B cell (primary cell): ENCODE data around the gene ASTL. TPM values are rescaled to one million over a fixed set of nuclear protein-coding genes. Genes with fewer than 3 reads are reported as not detected.

Experiments used
- ATAC-seq: fragments of 200-7000 bp; cut with Tn5 transposase; one replicate; pipeline ENCODE4 v1.10.0; 2021; ENCODE audit warnings: low read depth, mild to moderate bottlenecking, moderate number of reproducible peaks, moderate library complexity
- CTCF ChIA-PET: fragments of 350-600 bp; sonication (Branson Sonifier 250); formaldehyde crosslinking; loops from one replicate; lab custom pipeline; 2021; ENCODE audit warnings: antibody characterized with exemption, inconsistent platforms; lab: Charles Lee
- POLR2A ChIA-PET: fragments of 350-600 bp; sonication (Branson Sonifier 250); formaldehyde crosslinking; loops from one replicate; lab custom pipeline; 2021; ENCODE audit warnings: antibody characterized with exemption; lab: Charles Lee
- DNase-seq: peaks from one replicate; pipeline ENCODE4 v3.0.0; 2013
- H2AFZ ChIP-seq: 2 replicates; pipeline ENCODE4 v1.6.1; 2012; ENCODE audit warnings: mild to moderate bottlenecking, low read depth, low read length; ENCODE audit not compliant: insufficient read depth, poor library complexity, severe bottlenecking
- H3K27ac ChIP-seq, 2 donors: 1 replicate in 1 of 2; 2 replicates in 1 of 2; pipeline ENCODE4 v1.5.1; 2012 to 2013; ENCODE audit warnings: low read length in 2 of 2, mild to moderate bottlenecking in 2 of 2, moderate library complexity in 1 of 2
- H3K27me3 ChIP-seq, 4 experiments: fragments of 200-600 bp in 1 of 4; sonication (generic) in 1 of 4; replicated peaks in 1 of 4; 1 replicate in 2 of 4; 2 replicates in 2 of 4; pipeline versions ENCODE4 v1.6.1 to v1.7.0; 2013 to 2016; ENCODE audit warnings: low read length in 3 of 4, mild to moderate bottlenecking in 2 of 4, mixed read lengths in 1 of 4, moderate library complexity in 1 of 4; ENCODE audit not compliant: insufficient read depth in 4 of 4, control insufficient read depth in 3 of 4; ENCODE audit errors: control extremely low read depth in 1 of 4
- H3K36me3 ChIP-seq, 2 experiments: replicated peaks in 1 of 2; 1 replicate in 1 of 2; 2 replicates in 1 of 2; pipeline versions ENCODE4 v1.6.1 to v1.7.1; 2013; ENCODE audit warnings: low read length in 1 of 2; ENCODE audit not compliant: insufficient read depth in 2 of 2, control insufficient read depth in 1 of 2; ENCODE audit errors: control extremely low read depth in 1 of 2, extremely low read depth in 1 of 2
- H3K4me1 ChIP-seq, 2 donors: fragments of 200-600 bp in 1 of 2; sonication (generic) in 1 of 2; 1 replicate in 1 of 2; 2 replicates in 1 of 2; pipeline versions ENCODE4 v1.5.1 to v1.6.1; 2013 to 2017; ENCODE audit warnings: low read length in 2 of 2; ENCODE audit not compliant: control insufficient read depth in 2 of 2, insufficient read depth in 2 of 2
- H3K4me2 ChIP-seq: replicated peaks from 2 replicates; pipeline ENCODE3; 2012; ENCODE audit warnings: mild to moderate bottlenecking, low read depth, low read length; ENCODE audit not compliant: poor library complexity, severe bottlenecking
- H3K4me3 ChIP-seq, 5 experiments: fragments of 200-600 bp in 1 of 5; sonication (generic) in 1 of 5; 1 replicate in 3 of 5; 2 replicates in 2 of 5; pipeline versions ENCODE4 v1.5.1 to v1.7.0; 2011 to 2016; ENCODE audit warnings: low read length in 4 of 5, mild to moderate bottlenecking in 4 of 5, low read depth in 2 of 5, control low read depth in 1 of 5, moderate library complexity in 1 of 5; ENCODE audit not compliant: insufficient read depth in 1 of 5; ENCODE audit errors: control extremely low read depth in 1 of 5, extremely low read depth in 1 of 5
- H3K79me2 ChIP-seq: fragments of 200-600 bp; sonication (generic); one replicate; pipeline ENCODE4 v1.6.0; 2016; ENCODE audit warnings: low read length; ENCODE audit not compliant: control insufficient read depth, insufficient read depth
- H3K9ac ChIP-seq: fragments of 200-600 bp; sonication (generic); 2 replicates; pipeline ENCODE4 v1.6.1; 2017; ENCODE audit warnings: mild to moderate bottlenecking, low read length, moderate library complexity
- H3K9me3 ChIP-seq, 3 donors: one replicate each; pipeline versions ENCODE4 v1.6.1 to v1.7.1; 2013; ENCODE audit warnings: low read length in 2 of 3; ENCODE audit not compliant: control insufficient read depth in 2 of 3, insufficient read depth in 1 of 3; ENCODE audit errors: control extremely low read depth in 1 of 3
- H4K20me1 ChIP-seq: 2 replicates; pipeline ENCODE4 v1.6.0; 2012; ENCODE audit warnings: mild to moderate bottlenecking, low read length; ENCODE audit not compliant: insufficient read depth, control insufficient read depth, poor library complexity, severe bottlenecking
- H3K27ac Mint-ChIP-seq: one replicate; pipeline ENCODE4 v1.8.0; 2021; ENCODE audit warnings: mixed read lengths
- H3K27me3 Mint-ChIP-seq: one replicate; pipeline ENCODE4 v1.8.0; 2021; ENCODE audit warnings: mixed read lengths
- H3K4me1 Mint-ChIP-seq: one replicate; pipeline ENCODE4 v1.8.0; 2021; ENCODE audit warnings: mixed read lengths
- H3K4me3 Mint-ChIP-seq: one replicate; pipeline ENCODE4 v1.8.0; 2021; ENCODE audit warnings: mixed read lengths
- H3K9me3 Mint-ChIP-seq: one replicate; pipeline ENCODE4 v1.8.0; 2022; ENCODE audit warnings: mixed read lengths; ENCODE audit not compliant: insufficient read depth
- CTCF ChIP-seq: fragments of 200-600 bp; IDR thresholded peaks from one replicate; pipeline ENCODE4 v1.8.0; 2022; ENCODE audit warnings: antibody characterized with exemption, mild to moderate bottlenecking
- EZH2 ChIP-seq: IDR thresholded peaks from 2 replicates; pipeline ENCODE4 v1.6.1; 2012; ENCODE audit warnings: borderline replicate concordance, low read depth, mild to moderate bottlenecking, moderate library complexity, low read length; ENCODE audit not compliant: insufficient read depth, poor library complexity, severe bottlenecking
- WGBS: methylation state at CpG from one replicate; pipeline ENCODE4 v1.1.5; 2013; ENCODE audit warnings: missing lambda C conversion rate; ENCODE audit not compliant: insufficient coverage; 5-methylcytosine and 5-hydroxymethylcytosine counted together
- intact Hi-C: fragments of 100-400 bp; cut with micrococcal nuclease; formaldehyde crosslinking; loops from one replicate; pipeline ENCODE4 v1.10.0; 2022
- polyA minus RNA-seq: library from RNA; depleted of rRNA, polyadenylated mRNA; stranded (reverse); fragments of >200 nt; gene quantifications from 2 replicates; pipeline ENCODE4 v1.2.3, GENCODE V29; 2012
- polyA plus RNA-seq: library from polyadenylated mRNA; depleted of rRNA; stranded (reverse); fragments of >200 nt; gene quantifications from 2 replicates; pipeline ENCODE4 v1.2.3, GENCODE V29; 2012
- total RNA-seq, 2 donors: library from RNA; stranded (reverse); fragments of 120-200 nt in 1 of 2; gene quantifications; 1 replicate in 1 of 2; 2 replicates in 1 of 2; pipeline versions ENCODE4 v1.2.3 to v1.2.4, GENCODE V29; 2013 to 2022

ASTL gene
- total RNA-seq (0.41 and 0.59 TPM in 2 replicates), polyA plus RNA-seq (0.15 and 1.1 TPM in 2 replicates), polyA minus RNA-seq (1.3 and 4.4 TPM in 2 replicates)
- 0.09 TPM for total RNA-seq (2013)

DNA sequence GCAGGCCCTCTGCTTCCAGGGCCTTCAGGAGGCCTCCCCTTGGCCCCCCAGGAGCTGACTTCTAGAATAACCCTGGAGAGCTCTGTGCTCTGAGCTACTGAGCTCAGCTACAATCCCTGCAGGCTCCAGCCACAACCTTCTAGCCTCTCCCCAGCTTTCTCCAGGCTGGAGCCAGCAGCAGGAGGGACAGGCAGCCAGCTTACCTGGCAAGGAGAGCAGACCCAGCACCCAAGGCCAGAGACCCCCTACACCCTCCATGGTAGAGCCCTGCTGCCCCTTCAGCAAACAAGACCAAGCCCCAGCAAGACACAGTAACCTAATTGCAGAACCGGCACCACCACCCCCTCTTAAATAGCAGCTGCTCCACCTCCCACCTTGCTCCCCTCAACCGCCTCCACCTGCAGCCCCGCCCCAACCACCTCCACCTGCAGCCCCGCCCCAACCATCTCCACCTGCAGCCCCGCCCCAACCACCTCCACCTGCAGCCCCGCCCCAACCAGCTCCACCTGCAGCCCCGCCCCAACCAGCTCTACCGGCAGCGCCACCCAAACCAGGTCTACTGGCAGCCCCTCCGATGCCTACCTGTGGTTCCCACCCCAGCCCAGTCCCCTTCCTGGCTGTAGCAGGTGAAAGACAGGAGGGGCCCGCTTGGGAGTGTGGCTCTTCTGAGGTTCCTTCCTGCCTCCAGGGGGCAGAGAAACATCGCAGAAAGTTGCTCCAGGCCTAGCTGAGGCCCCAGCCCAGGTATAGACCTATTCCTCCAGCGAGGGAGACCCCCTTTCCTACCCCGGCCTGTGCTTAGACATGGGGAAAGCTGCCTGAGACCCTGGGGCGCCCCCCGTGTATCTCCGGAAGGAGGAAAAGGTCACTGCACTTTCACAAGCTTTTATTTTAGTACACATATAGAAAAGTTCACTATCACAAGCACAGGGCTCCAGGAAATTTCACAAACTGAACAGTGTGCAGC, at the start of gene ASTL:
ASTL (minus strand) TSS at position 324 of the 967 bp plus-strand sequence; CDS start at position 258, 66 bp downstream.
- WGBS = 16% methylated on average over 10 of the region's 17 CpGs
- TF ChIP-seq CTCF = peak; percentile 67
- no peak for TF ChIP-seq EZH2
- Histone ChIP-seq H3K27ac (no peak within 1 kb of the TSS), H3K27me3 (no peaks in the 10 kb centered on the region), H4K20me1 (peaks cover 3% of the 10 kb centered on the region), H3K4me3 (no peak within 1 kb of the TSS), H3K9me3 (no peaks in the 10 kb centered on the region), H3K79me2 (no peaks in the 10 kb centered on the region), H3K4me2 (peak within 1 kb of the TSS; percentile 20), H3K4me1 (peaks cover 10 to 20% of the 10 kb centered on the region in 2 donors), H3K36me3 (no peaks in the 10 kb centered on the region), H2AFZ (no peak within 1 kb of the TSS), H3K9ac (no peak within 1 kb of the TSS)
- DNase-seq = peak; percentile 81
- Mint-ChIP-seq H3K4me3 (no peak within 1 kb of the TSS), H3K27ac (peak within 1 kb of the TSS; percentile 41), H3K27me3 (no peaks in the 10 kb centered on the region), H3K4me1 (peaks cover 27% of the 10 kb centered on the region), H3K9me3 (no peaks in the 10 kb centered on the region)
- intact Hi-C loops = loop anchor here (1.0 to 2.0 kb wide), 3 partner anchors 36 to 370 kb away; no protein-coding TSS in a partner anchor
- peak; percentile 63 for ATAC-seq
- ChIA-PET POLR2A (interaction anchor here (0.6 to 2.3 kb wide), 5 partner anchors 10 to 95 kb away, joined by 3 to 15 read pairs (median 4); no protein-coding TSS in a partner anchor), CTCF (interaction anchor here (0.6 to 23.6 kb wide), 34 partner anchors 9 to 641 kb away, joined by 3 to 1065 read pairs (median 6); partner anchors contain the start of genes ADRA2B, ANKRD36C, CIAO1 and STARD7)
